PC-3 (cell line): Measurements from ENCODE around the gene SPOP. TPM values are rescaled to one million over a fixed set of nuclear protein-coding genes. Genes with fewer than 3 reads are reported as not detected.

Experiments
- ATAC-seq: fragments of 200-7000 bp; cut with Tn5 transposase; 2 replicates; pipeline ENCODE4 v1.9.1; 2020; ENCODE audit warnings: mild to moderate bottlenecking, moderate library complexity
- BruUV-seq: library from RNA; stranded (reverse); fragments of 400-500 nt; replicated peaks from 2 replicates; lab custom pipeline; 2021; lab: Mats Ljungman, UMichigan
- CTCF ChIA-PET: fragments of 300-600 bp; sonication (Branson Sonifier 250); formaldehyde crosslinking; loops from one replicate; lab custom pipeline; 2022; ENCODE audit warnings: antibody characterized with exemption; lab: Charles Lee
- POLR2A ChIA-PET: fragments of 300-600 bp; sonication (Branson Sonifier 250); formaldehyde crosslinking; loops from one replicate; lab custom pipeline; 2022; ENCODE audit warnings: antibody characterized with exemption; ENCODE audit not compliant: unreplicated experiment; lab: Charles Lee
- DNase-seq: peaks from one replicate; pipeline ENCODE4 v3.0.0-alpha.2; 2015
- H2AFZ ChIP-seq: fragments of 300-600 bp; sonication (generic); 2 replicates; pipeline ENCODE4 v1.6.0; 2016; ENCODE audit warnings: antibody characterized with exemption, low read length
- H3F3A ChIP-seq: fragments of 300-600 bp; sonication (generic); one replicate; pipeline ENCODE4 v1.6.0; 2017; ENCODE audit warnings: antibody characterized with exemption, low read length, control low read depth, mild to moderate bottlenecking; ENCODE audit not compliant: unreplicated experiment
- H3K27ac ChIP-seq: fragments of 300-600 bp; sonication (generic); 2 replicates; pipeline ENCODE4 v1.5.1; 2016; ENCODE audit warnings: mild to moderate bottlenecking, low read length
- H3K27me3 ChIP-seq: fragments of 300-600 bp; sonication (generic); 2 replicates; pipeline ENCODE4 v1.6.1; 2016; ENCODE audit warnings: low read length, mixed read lengths
- H3K36me3 ChIP-seq: fragments of 300-600 bp; sonication (generic); 2 replicates; pipeline ENCODE4 v1.6.1; 2016; ENCODE audit warnings: low read depth, mixed run types, low read length, mixed read lengths
- H3K4me1 ChIP-seq: fragments of 300-600 bp; sonication (generic); 2 replicates; pipeline ENCODE4 v1.5.1; 2016; ENCODE audit warnings: low read length; ENCODE audit not compliant: insufficient read depth
- H3K4me2 ChIP-seq: fragments of 300-600 bp; sonication (generic); 2 replicates; pipeline ENCODE4 v1.6.0; 2016; ENCODE audit warnings: low read length
- H3K4me3 ChIP-seq: fragments of 300-600 bp; sonication (generic); 2 replicates; pipeline ENCODE4 v1.5.1; 2016; ENCODE audit warnings: mild to moderate bottlenecking, low read length, mixed read lengths
- H3K79me2 ChIP-seq: fragments of 300-600 bp; sonication (generic); 2 replicates; pipeline ENCODE4 v1.6.1; 2017; ENCODE audit warnings: low read length, mixed read lengths
- H3K9ac ChIP-seq: fragments of 300-600 bp; sonication (generic); 2 replicates; pipeline ENCODE4 v1.6.0; 2016; ENCODE audit warnings: mild to moderate bottlenecking, low read length
- H3K9me2 ChIP-seq: fragments of 300-600 bp; sonication (generic); replicated peaks from 2 replicates; pipeline ENCODE4 v1.6.1; 2016; ENCODE audit warnings: mixed run types, low read length, mixed read lengths
- H3K9me3 ChIP-seq: fragments of 300-600 bp; sonication (generic); 2 replicates; pipeline ENCODE4 v1.6.1; 2016; ENCODE audit warnings: low read length, mixed read lengths
- H4K20me1 ChIP-seq: fragments of 300-600 bp; sonication (generic); 2 replicates; pipeline ENCODE4 v1.6.1; 2016; ENCODE audit warnings: low read length, mixed read lengths
- CTCF ChIP-seq: fragments of 300-600 bp; sonication (generic); conservative IDR thresholded peaks from 2 replicates; pipeline ENCODE4 v1.5.1; 2017; ENCODE audit warnings: antibody characterized with exemption, low read depth, mild to moderate bottlenecking, low read length
- EZH2 ChIP-seq: fragments of 300-600 bp; sonication (generic); IDR thresholded peaks from one replicate; pipeline ENCODE4 v1.6.1; 2017; ENCODE audit warnings: antibody characterized with exemption, mild to moderate bottlenecking, low read length; ENCODE audit not compliant: unreplicated experiment
- EZH2phosphoT487 ChIP-seq: fragments of 300-600 bp; sonication (generic); IDR thresholded peaks from 2 replicates; pipeline ENCODE4 v1.6.1; 2018; ENCODE audit warnings: mild to moderate bottlenecking, antibody characterized with exemption, low read length, borderline replicate concordance
- intact Hi-C: fragments of 100-400 bp; cut with micrococcal nuclease; formaldehyde crosslinking; loops from 2 replicates; pipeline ENCODE4 v1.9.0; 2023
- total RNA-seq: library from RNA; depleted of rRNA; stranded (reverse); fragments of >200 nt; gene quantifications from 2 replicates; pipeline ENCODE4 v1.2.3, GENCODE V29; 2014

SPOP gene
- total RNA-seq, 1 experiment from 2014 or later, result 54.7 TPM

GRCh38 chr17:49705254-49705653 lies 27.4 kb upstream of the SPOP start:
- H3K4me2 ChIP-seq, result no peak overlapping the region
- H2AFZ ChIP-seq, result no peak overlapping the region
- H3K9me2 ChIP-seq, result no peaks in the 10 kb centered on the region
- peaks cover 17% of the 10 kb centered on the region for H3K4me1 ChIP-seq
- no peak for DNase-seq
- POLR2A ChIA-PET, result no interaction called here
- H3K27ac ChIP-seq, result no peak overlapping the region
- CTCF ChIA-PET, result no interaction called here
- H3K9me3 ChIP-seq, result no peaks in the 10 kb centered on the region
- no TSS peak for BruUV-seq
- no peak overlapping the region for H3K4me3 ChIP-seq
- peaks cover 51% of the 10 kb centered on the region for H3K36me3 ChIP-seq
- TF ChIP-seq CTCF, result no peak
- no peak for TF ChIP-seq EZH2
- TF ChIP-seq EZH2phosphoT487, result no peak
- no peak overlapping the region for H3K9ac ChIP-seq
- peaks cover 23% of the 10 kb centered on the region for H3K79me2 ChIP-seq
- intact Hi-C loops, result loop anchor here (5.0 kb wide), 1 partner anchor 292 kb away; the partner anchor contains the start of gene DLX3
- H3F3A ChIP-seq, result no peaks in the 10 kb centered on the region
- H4K20me1 ChIP-seq, result no peaks in the 10 kb centered on the region
- H3K27me3 ChIP-seq, result no peaks in the 10 kb centered on the region
- no peak for ATAC-seq

GRCh38 chr17:49703557-49704277 lies 25.8 kb upstream of the SPOP start:
- TF ChIP-seq EZH2 (no peak), CTCF (peak; percentile 77)
- H3K36me3 ChIP-seq, result peaks cover 53% of the 10 kb centered on the region
- no peaks in the 10 kb centered on the region for H3K9me3 ChIP-seq
- no peak overlapping the region for H3K4me2 ChIP-seq
- H3F3A ChIP-seq, result no peaks in the 10 kb centered on the region
- intact Hi-C loops, result no loop called here
- ATAC-seq (no peak), DNase-seq (peak; percentile 61)
- no peaks in the 10 kb centered on the region for H3K27me3 ChIP-seq
- no peaks in the 10 kb centered on the region for H4K20me1 ChIP-seq
- H3K9ac ChIP-seq, result no peak overlapping the region
- H3K79me2 ChIP-seq, result peaks cover 23% of the 10 kb centered on the region
- no peaks in the 10 kb centered on the region for H3K9me2 ChIP-seq
- no TSS peak for BruUV-seq
- peaks cover 12% of the 10 kb centered on the region for H3K4me1 ChIP-seq
- H3K4me3 ChIP-seq, result no peak overlapping the region
- POLR2A ChIA-PET, result interaction anchor here (0.6 kb wide), 1 partner anchor 130 kb away, joined by 4 read pairs; no protein-coding TSS in a partner anchor
- no peak overlapping the region for H2AFZ ChIP-seq
- H3K27ac ChIP-seq, result no peak overlapping the region
- CTCF ChIA-PET, result interaction anchor here (0.5 to 1.2 kb wide), 7 partner anchors 17 to 146 kb away, joined by 3 to 9 read pairs (median 4); no protein-coding TSS in a partner anchor

DNA sequence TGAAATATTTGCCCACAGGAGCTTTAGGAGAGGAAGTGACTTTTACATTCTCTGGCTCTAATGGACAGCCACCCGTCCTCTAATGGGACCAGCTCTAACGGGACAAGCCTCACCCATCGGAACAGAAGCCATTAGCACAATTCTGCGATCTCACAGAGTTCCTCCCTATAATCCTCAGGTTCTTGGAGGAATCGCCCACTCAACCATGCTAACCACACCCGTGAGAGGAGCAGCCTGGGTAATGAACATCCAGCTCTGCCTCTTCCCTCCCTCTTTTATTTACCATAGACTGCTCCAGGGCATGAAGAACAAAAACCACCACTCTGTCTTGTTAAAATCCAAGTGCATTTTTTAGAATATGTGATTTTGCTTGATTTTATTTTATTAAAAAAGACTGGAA lies 23.1 kb upstream of the SPOP start:
- H3K9ac ChIP-seq, result no peak overlapping the region
- H3K9me3 ChIP-seq, result no peaks in the 10 kb centered on the region
- ATAC-seq, result no peak
- H3K4me3 ChIP-seq, result no peak overlapping the region
- DNase-seq, result no peak
- TF ChIP-seq EZH2phosphoT487 (no peak), EZH2 (no peak), CTCF (no peak)
- POLR2A ChIA-PET, result no interaction called here
- no peaks in the 10 kb centered on the region for H3K4me1 ChIP-seq
- H2AFZ ChIP-seq, result no peak overlapping the region
- no peaks in the 10 kb centered on the region for H3K9me2 ChIP-seq
- H3K27me3 ChIP-seq, result no peaks in the 10 kb centered on the region
- peaks cover 53% of the 10 kb centered on the region for H3K36me3 ChIP-seq
- peaks cover 6% of the 10 kb centered on the region; the same call in 1 of the 2 replicates for H3K79me2 ChIP-seq
- no peaks in the 10 kb centered on the region for H4K20me1 ChIP-seq
- no TSS peak for BruUV-seq
- CTCF ChIA-PET, result no interaction called here
- intact Hi-C loops, result no loop called here
- no peak overlapping the region for H3K4me2 ChIP-seq
- no peak overlapping the region for H3K27ac ChIP-seq
- H3F3A ChIP-seq, result no peaks in the 10 kb centered on the region
